ENCODE data around the gene PLK5.

The PLK5 gene

DNA sequence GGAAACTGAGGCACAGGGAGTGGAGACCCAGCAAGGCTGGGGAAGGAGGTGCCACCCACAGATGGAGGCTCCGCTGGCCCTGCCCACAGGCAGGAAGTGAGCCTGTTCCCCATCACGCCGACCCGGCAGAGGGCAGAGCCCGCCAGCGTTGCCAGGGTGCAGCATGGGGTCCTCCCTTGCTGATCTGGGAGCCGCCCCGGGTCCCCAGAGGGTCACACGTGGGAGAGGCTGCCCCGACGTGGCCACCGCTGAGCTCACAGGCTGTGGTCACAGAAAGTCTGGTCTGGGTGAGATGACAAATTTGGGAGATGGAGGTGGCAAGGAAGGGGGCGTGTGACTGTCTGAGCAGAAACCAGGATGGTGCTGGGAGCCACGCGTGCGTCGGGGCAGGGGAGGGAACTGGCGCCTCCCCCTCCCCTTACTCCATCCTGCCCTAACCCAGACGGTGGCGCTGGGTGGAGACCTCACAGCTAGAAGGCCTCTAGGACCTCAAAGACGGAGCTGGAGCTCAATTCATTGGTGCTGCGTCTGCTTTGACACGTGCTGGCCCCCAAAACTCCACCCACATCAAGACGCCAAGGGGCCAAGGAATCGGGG lies 36.5 kb downstream of the PLK5 start:
- TF ChIP-seq, protein P1, sequence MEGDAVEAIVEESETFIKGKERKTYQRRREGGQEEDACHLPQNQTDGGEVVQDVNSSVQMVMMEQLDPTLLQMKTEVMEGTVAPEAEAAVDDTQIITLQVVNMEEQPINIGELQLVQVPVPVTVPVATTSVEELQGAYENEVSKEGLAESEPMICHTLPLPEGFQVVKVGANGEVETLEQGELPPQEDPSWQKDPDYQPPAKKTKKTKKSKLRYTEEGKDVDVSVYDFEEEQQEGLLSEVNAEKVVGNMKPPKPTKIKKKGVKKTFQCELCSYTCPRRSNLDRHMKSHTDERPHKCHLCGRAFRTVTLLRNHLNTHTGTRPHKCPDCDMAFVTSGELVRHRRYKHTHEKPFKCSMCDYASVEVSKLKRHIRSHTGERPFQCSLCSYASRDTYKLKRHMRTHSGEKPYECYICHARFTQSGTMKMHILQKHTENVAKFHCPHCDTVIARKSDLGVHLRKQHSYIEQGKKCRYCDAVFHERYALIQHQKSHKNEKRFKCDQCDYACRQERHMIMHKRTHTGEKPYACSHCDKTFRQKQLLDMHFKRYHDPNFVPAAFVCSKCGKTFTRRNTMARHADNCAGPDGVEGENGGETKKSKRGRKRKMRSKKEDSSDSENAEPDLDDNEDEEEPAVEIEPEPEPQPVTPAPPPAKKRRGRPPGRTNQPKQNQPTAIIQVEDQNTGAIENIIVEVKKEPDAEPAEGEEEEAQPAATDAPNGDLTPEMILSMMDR (conservative IDR thresholded peaks at IDR 0.05) = no peak
- no peak overlapping the region for H3K27ac ChIP-seq

DNA sequence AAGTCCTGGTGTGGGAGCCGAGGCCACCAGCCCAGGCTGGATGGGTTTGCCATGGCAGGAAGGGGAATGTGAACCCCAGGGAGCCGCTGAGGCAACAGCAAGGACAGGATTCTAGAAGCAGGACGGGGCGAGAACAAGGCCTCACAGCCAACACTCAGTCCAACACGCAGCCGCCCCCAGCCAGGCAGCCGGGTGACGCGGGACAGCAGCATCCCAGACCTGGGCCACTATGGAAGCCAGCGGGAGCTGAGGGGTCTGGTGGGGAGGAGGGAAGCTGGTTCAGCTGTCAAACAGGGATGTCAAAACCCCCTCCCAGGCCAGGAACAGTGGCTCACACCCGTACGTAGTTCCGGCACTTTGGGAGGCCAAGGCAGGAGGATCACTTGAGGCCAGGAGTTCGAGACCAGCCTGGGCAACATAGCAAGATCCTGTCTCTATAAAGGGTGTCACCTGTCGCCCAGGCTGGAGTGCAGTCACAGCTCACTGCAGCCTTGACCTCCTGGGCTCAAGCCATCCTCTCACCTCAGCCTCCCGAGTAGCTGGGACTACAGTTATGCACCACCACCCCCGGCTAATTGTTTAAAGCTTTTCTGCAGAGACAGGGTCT lies 37.5 kb downstream of the PLK5 start:
- no peak overlapping the region for H3K27ac ChIP-seq
- TF ChIP-seq, protein P1 (conservative IDR thresholded peaks at IDR 0.05) = no peak

DNA sequence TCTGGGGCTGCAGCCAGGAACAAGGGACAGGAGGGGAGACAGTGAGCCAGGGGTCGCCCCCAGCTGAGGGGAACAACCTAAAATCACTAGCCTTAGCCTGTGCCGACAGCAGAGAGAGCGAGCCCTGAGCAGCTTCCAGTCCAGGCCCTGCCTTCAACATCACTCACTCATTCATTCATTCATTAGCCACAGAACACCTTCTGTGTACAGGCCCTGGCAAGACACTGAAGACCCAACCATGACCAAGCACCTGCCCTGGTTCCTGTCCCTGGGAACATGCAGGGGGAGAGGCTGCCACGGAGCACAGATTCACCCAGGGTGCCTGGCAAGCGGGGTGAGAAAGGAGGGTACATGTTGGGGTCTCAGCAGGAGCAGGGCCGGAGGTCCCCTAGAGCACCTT lies 39.4 kb downstream of the PLK5 start:
- TF ChIP-seq, protein P1 (conservative IDR thresholded peaks at IDR 0.05) = no peak
- H3K27ac ChIP-seq = no peak overlapping the region

DNA sequence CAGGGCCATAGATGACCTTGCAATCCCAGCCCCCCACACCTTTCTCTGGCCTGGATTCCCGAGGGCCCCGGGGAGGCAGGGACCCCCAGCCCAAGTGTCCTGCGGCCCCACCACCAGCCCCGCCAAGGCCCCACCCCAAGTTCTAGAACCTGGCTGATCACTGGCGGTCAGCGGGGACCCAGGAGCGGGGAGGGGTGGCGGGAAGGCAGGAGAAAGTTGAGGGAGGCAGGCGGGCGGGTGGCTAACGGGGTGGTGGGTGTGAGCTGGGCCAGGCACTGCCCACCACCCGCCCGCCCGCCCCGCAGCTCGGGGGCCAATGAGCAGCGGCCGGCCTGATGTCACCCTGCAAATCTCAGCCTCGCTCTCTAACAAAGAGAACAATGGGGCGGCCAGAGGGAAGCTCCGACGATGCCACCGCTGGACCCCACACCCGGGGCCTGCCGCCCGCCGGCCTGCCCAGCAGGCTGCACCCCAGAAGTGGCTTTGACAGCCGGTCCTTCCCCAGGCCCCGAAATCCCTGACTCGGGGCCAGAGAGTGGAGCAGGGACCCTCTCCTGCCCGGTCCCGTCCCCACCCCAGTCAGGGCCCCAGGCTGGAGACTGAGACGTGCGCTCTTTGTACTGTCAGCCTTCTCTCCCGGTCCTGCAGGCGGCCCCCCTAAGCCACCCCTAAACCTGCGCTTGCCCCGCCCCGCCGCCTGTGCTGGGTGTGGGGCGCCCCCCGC lies 42.7 kb downstream of the PLK5 start:
- peak overlapping the region; percentile 78 for H3K27ac ChIP-seq
- TF ChIP-seq, protein P1 (conservative IDR thresholded peaks at IDR 0.05) = no peak

DNA sequence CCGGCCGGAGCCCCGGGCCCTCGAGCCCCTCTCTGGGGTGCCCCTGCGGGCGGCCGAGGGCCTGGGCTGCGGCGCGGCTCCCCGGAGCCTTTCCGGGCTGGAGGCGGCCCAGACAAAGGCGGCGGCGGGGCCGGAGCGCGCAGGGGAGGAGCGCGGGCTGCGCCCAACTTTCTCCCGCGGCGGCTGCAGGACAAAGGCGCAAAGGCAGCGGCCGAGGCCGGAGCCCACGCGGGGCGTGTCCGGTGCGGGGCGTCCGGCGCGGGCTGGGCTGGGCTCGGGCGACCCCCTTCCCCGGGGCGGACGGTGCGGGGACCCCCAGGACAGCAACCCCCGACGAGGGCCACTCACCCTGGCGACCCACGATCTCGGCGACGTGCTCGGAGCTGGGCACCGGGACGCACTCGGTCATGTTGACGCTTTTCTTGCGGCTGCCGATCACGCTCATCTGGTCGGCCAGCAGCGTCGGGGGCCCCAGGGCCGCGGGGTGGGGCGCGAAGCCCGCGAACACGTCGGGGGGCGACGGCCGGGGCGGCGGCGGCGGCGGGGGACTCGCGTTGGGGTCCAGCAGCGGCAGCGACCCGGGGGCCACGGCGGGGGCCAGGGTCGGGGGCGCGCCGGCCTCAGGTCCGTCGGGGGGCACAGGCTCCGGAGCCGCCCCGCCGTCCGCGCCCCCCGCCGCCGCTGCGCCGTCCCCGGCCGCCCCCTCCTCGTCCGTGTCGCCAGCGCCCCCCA lies 43.4 kb downstream of the PLK5 start:
- H3K27ac ChIP-seq = peak overlapping the region; percentile 78

DNA sequence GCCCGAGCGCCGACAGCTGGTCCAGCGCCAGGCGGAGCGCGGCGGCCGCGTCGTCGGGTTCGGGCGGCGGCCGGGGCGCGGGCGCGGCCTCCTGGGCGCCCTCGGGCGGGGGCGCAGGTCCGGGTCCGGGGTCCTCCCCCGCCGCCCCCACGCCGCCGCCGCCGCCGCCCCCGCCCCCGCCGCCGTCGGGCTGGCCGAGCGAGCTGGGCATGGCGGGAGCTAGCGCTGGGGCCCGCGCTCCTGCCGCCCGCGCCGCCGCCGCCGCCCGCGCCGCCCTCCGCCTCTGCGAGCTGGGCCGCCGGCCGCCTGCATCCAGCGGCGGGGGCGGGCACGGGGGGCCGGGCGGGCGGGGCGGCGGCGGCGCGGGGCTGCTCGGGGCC lies 44.0 kb downstream of the PLK5 start:
- TF ChIP-seq, protein P1 (conservative IDR thresholded peaks at IDR 0.05) = no peak
- peak overlapping the region; percentile 78 for H3K27ac ChIP-seq

More for the DNA sequence above, 43.4 kb downstream of the PLK5 start:
- TF ChIP-seq, protein P1 (conservative IDR thresholded peaks at IDR 0.05) = no peak

Measured in VCaP (cell line).